HEK293 (cell line): ENCODE measurements around the gene TVP23C.

ENCODE experiments used
- CTCF ChIA-PET: fragments of 350-600 bp; formaldehyde crosslinking; extraction: SDS; loops from one replicate; lab custom pipeline; 2021; ENCODE audit warnings: antibody characterized with exemption; lab: Yijun Ruan, JAX
- POLR2A ChIA-PET: fragments of 300-600 bp; formaldehyde crosslinking; extraction: SDS; loops from one replicate; lab custom pipeline; 2020; ENCODE audit warnings: antibody characterized with exemption, inconsistent platforms; lab: Yijun Ruan, JAX
- H3K27ac ChIP-seq: fragments of 200-500 bp; sonication (Bioruptor generic); 2 replicates; pipeline ENCODE4 v1.5.1; 2014; ENCODE audit warnings: low read depth, low read length, control low read depth, inconsistent platforms; ENCODE audit errors: extremely low read depth
- H3K36me3 ChIP-seq, 2 experiments: fragments of 200-500 bp in 1 of 2; sonication (Bioruptor generic) in 1 of 2; 1 replicate in 1 of 2; 2 replicates in 1 of 2; pipeline ENCODE4 v1.5.1; 2014 to 2017; ENCODE audit warnings: inconsistent platforms in 2 of 2, low read length in 2 of 2; ENCODE audit not compliant: control insufficient read depth in 2 of 2, insufficient read depth in 1 of 2
- H3K4me1 ChIP-seq: fragments of 200-500 bp; sonication (Bioruptor generic); 2 replicates; pipeline ENCODE4 v1.5.1; 2014; ENCODE audit warnings: mild to moderate bottlenecking, low read length, inconsistent platforms; ENCODE audit not compliant: control insufficient read depth, insufficient read depth
- H3K4me3 ChIP-seq: 2 replicates; pipeline ENCODE4 v1.5.1; 2011; ENCODE audit warnings: low read depth, mild to moderate bottlenecking, control low read depth, low read length, moderate library complexity
- H3K9me3 ChIP-seq: fragments of 200-500 bp; sonication (Bioruptor generic); 2 replicates; pipeline ENCODE4 v1.5.1; 2014; ENCODE audit warnings: low read depth, low read length, inconsistent platforms; ENCODE audit not compliant: control insufficient read depth, insufficient read depth
- EGR2 ChIP-seq: fragments of 450-650 bp; formaldehyde crosslinking; IDR thresholded peaks from 2 replicates; pipeline ENCODE4 v1.5.1; 2016; ENCODE audit warnings: low read depth, missing biosample characterization, missing genetic modification characterization
- GLI2 ChIP-seq: fragments of 450-650 bp; formaldehyde crosslinking; IDR thresholded peaks from 2 replicates; pipeline ENCODE4; 2017; ENCODE audit warnings: missing biosample characterization, missing genetic modification characterization, low read depth, borderline replicate concordance
- SP7 ChIP-seq: fragments of 450-650 bp; formaldehyde crosslinking; IDR thresholded peaks from 2 replicates; pipeline ENCODE4 v1.5.1; 2016; ENCODE audit warnings: missing biosample characterization, missing genetic modification characterization
- TCF7L2 ChIP-seq: IDR thresholded peaks from 2 replicates; pipeline ENCODE4 v1.6.1; 2011; ENCODE audit warnings: low read depth, mild to moderate bottlenecking, inconsistent platforms, low read length, moderate library complexity, borderline replicate concordance
- ZBTB48 ChIP-seq: fragments of 450-650 bp; formaldehyde crosslinking; IDR thresholded peaks from 2 replicates; pipeline ENCODE4 v1.5.1; 2016; ENCODE audit warnings: missing biosample characterization, missing genetic modification characterization
- ZBTB7A ChIP-seq: fragments of 450-650 bp; formaldehyde crosslinking; IDR thresholded peaks from 2 replicates; pipeline ENCODE4 v1.5.1; 2016; ENCODE audit warnings: low read depth, missing biosample characterization, missing genetic modification characterization
- ZNF157 ChIP-seq: fragments of 450-650 bp; formaldehyde crosslinking; IDR thresholded peaks from 2 replicates; pipeline ENCODE4 v1.5.1; 2016; ENCODE audit warnings: missing biosample characterization, missing genetic modification characterization
- ZNF248 ChIP-seq: fragments of 450-650 bp; formaldehyde crosslinking; IDR thresholded peaks from 2 replicates; pipeline ENCODE4 v1.5.1; 2017; ENCODE audit warnings: missing biosample characterization, missing genetic modification characterization
- ZNF366 ChIP-seq: fragments of 450-650 bp; formaldehyde crosslinking; conservative IDR thresholded peaks from 2 replicates; pipeline ENCODE4 v1.5.1; 2016; ENCODE audit warnings: missing biosample characterization, missing genetic modification characterization
- ZNF530 ChIP-seq: fragments of 450-650 bp; formaldehyde crosslinking; IDR thresholded peaks from 2 replicates; pipeline ENCODE4 v1.5.1; 2016; ENCODE audit warnings: low read depth, missing biosample characterization, missing genetic modification characterization
- ZNF664 ChIP-seq: fragments of 450-650 bp; formaldehyde crosslinking; IDR thresholded peaks from 2 replicates; pipeline ENCODE4 v1.5.1; 2016; ENCODE audit warnings: missing biosample characterization, missing genetic modification characterization
- ZNF677 ChIP-seq: fragments of 450-650 bp; IDR thresholded peaks from 2 replicates; pipeline ENCODE4 v1.5.0; 2018; ENCODE audit warnings: missing biosample characterization, mild to moderate bottlenecking, missing genetic modification characterization, moderate library complexity
- ZNF776 ChIP-seq: fragments of 450-650 bp; formaldehyde crosslinking; IDR thresholded peaks from 2 replicates; pipeline ENCODE4 v1.5.0; 2017; ENCODE audit warnings: missing biosample characterization, missing genetic modification characterization, borderline replicate concordance
- ZNF830 ChIP-seq: fragments of 450-650 bp; IDR thresholded peaks from 2 replicates; pipeline ENCODE4 v1.5.0; 2018; ENCODE audit warnings: missing biosample characterization, missing genetic modification characterization, low read depth, mild to moderate bottlenecking, moderate library complexity
- TF ChIP-seq, protein P1 (sequence below): fragments of 450-650 bp; formaldehyde crosslinking; IDR thresholded peaks from 2 replicates; pipeline ENCODE4 v1.5.1; 2016; ENCODE audit warnings: missing biosample characterization, missing genetic modification characterization

TVP23C gene

GRCh38 chr17:15501793-15502192 lies 61.5 kb downstream of the TVP23C start:
- no peak overlapping the region for H3K4me3 ChIP-seq
- H3K36me3 ChIP-seq, result peaks cover 0 to 36% of the 10 kb centered on the region in 2 experiments
- TF ChIP-seq, protein P1, sequence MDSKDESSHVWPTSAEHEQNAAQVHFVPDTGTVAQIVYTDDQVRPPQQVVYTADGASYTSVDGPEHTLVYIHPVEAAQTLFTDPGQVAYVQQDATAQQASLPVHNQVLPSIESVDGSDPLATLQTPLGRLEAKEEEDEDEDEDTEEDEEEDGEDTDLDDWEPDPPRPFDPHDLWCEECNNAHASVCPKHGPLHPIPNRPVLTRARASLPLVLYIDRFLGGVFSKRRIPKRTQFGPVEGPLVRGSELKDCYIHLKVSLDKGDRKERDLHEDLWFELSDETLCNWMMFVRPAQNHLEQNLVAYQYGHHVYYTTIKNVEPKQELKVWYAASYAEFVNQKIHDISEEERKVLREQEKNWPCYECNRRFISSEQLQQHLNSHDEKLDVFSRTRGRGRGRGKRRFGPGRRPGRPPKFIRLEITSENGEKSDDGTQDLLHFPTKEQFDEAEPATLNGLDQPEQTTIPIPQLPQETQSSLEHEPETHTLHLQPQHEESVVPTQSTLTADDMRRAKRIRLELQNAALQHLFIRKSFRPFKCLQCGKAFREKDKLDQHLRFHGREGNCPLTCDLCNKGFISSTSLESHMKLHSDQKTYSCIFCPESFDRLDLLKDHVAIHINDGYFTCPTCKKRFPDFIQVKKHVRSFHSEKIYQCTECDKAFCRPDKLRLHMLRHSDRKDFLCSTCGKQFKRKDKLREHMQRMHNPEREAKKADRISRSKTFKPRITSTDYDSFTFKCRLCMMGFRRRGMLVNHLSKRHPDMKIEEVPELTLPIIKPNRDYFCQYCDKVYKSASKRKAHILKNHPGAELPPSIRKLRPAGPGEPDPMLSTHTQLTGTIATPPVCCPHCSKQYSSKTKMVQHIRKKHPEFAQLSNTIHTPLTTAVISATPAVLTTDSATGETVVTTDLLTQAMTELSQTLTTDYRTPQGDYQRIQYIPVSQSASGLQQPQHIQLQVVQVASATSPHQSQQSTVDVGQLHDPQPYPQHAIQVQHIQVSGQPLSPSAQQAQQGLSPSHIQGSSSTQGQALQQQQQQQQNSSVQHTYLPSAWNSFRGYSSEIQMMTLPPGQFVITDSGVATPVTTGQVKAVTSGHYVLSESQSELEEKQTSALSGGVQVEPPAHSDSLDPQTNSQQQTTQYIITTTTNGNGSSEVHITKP, result no peak
- TF ChIP-seq ZNF776 (tag by site-specific recombination), result no peak
- no peak for TF ChIP-seq GLI2 (tag by site-specific recombination)
- no peak for TF ChIP-seq ZBTB7A (tag by site-specific recombination)
- ChIA-PET CTCF (interaction anchor here (0.6 to 4.7 kb wide), 10 partner anchors 11 to 615 kb away, joined by 3 to 92 read pairs (median 19); partner anchors contain the start of genes CDRT4 and PMP22), POLR2A (no interaction called here)
- H3K27ac ChIP-seq, result no peak overlapping the region
- H3K9me3 ChIP-seq, result no peaks in the 10 kb centered on the region
- no peaks in the 10 kb centered on the region for H3K4me1 ChIP-seq

- Histone ChIP-seq H3K36me3 (peaks cover 0 to 39% of the 10 kb centered on the region in 2 experiments), H3K4me3 (no peak overlapping the region), H3K27ac (no peak overlapping the region), H3K9me3 (no peaks in the 10 kb centered on the region), H3K4me1 (no peaks in the 10 kb centered on the region)
- CTCF ChIA-PET, result interaction anchor here (0.6 to 4.7 kb wide), 6 partner anchors 10 to 254 kb away, joined by 3 to 92 read pairs (median 37); partner anchors contain the start of gene PMP22
- POLR2A ChIA-PET, result no interaction called here
- TF ChIP-seq EGR2, result no peak
- no peak for TF ChIP-seq ZNF248 (tag by site-specific recombination)
- no peak for TF ChIP-seq TCF7L2
- no peak for TF ChIP-seq ZNF530 (tag by site-specific recombination)
Observed at GRCh38 chr17:15501282-15501681, 62.0 kb downstream of the TVP23C start.

DNA sequence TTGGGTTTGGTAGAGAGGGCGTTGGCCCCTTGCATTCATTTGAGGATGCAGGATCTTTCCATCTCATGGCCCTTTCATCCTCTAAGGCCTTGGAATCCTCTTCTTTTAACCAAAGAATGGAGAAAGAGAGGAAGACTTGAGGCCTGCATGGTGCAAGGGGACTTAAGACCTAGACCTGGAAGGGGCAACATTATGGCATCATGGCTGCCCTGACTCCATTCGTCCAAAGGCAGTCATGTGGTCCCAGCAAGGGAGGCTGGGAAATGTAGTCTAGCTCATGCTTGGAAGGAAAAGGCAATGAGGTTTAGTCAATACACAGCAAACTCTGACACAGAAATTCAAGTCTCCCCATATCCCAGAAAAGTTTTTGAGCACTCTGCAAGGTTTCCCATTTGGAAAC lies 65.2 kb downstream of the TVP23C start:
- H3K36me3 ChIP-seq, result peaks cover 0 to 38% of the 10 kb centered on the region in 2 experiments
- no peaks in the 10 kb centered on the region for H3K9me3 ChIP-seq
- H3K4me3 ChIP-seq, result no peak overlapping the region
- TF ChIP-seq SP7 (no peak), ZBTB48 (tag by site-specific recombination) (no peak), ZNF830 (no peak), ZNF664 (tag by site-specific recombination) (no peak), ZNF677 (tag by site-specific recombination) (no peak), ZNF157 (tag by site-specific recombination) (peak; percentile 83), ZNF366 (no peak)
- ChIA-PET CTCF (interaction anchor here (0.6 kb wide), 1 partner anchor 1247 kb away, joined by 3 read pairs; no protein-coding TSS in a partner anchor), POLR2A (no interaction called here)
- no peaks in the 10 kb centered on the region for H3K4me1 ChIP-seq
- H3K27ac ChIP-seq, result no peak overlapping the region
